ENCODE data around the gene TRIML1. TPM values are rescaled to one million over a fixed set of nuclear protein-coding genes. Genes with fewer than 3 reads are reported as not detected.

Gene TRIML1
- total and polyA plus RNA-seq, 4 donors, result not detected

- no peak overlapping the region for H3K4me3 ChIP-seq
- ATAC-seq (ENCODE audit: insufficient read depth, low FRiP score), result no peak
- H3K36me3 ChIP-seq (ENCODE audit: control insufficient read depth in 4 of 4, insufficient read depth in 4 of 4, low read length in 4 of 4), result no peaks in the 10 kb centered on the region
- no peak overlapping the region for H3K27ac ChIP-seq (ENCODE audit: low read depth in 1 of 2, low read length in 1 of 2)
- no peaks in the 10 kb centered on the region for H3K4me1 ChIP-seq (ENCODE audit: control insufficient read depth in 5 of 5, insufficient read depth in 5 of 5, low read length in 5 of 5)
- 87 to 93% methylated on average over 16 of the region's 16 CpGs for WGBS, 2 donors
- no peak for TF ChIP-seq CTCF (IDR thresholded peaks at IDR 0.05; ENCODE audit: control extremely low read depth, extremely low read depth)
- H3K27me3 ChIP-seq (ENCODE audit: control insufficient read depth in 3 of 3, insufficient read depth in 3 of 3, low read length in 2 of 3), result no peaks in the 10 kb centered on the region
- DNase-seq, result no peak
- H3K9ac ChIP-seq (ENCODE audit: insufficient read depth in 1 of 2, low read length in 2 of 2), result no peak overlapping the region
- H3K9me3 ChIP-seq (ENCODE audit: control insufficient read depth in 4 of 4, insufficient read depth in 3 of 4, low read length in 3 of 4), result no peaks in the 10 kb centered on the region
These were observed 21.5 kb upstream of the TRIML1 start for GRCh38 chr4:188117631-188118324.

GRCh38 chr4:188121530-188121929 is 17.7 kb upstream of the TRIML1 start:
- ATAC-seq (ENCODE audit: insufficient read depth, low FRiP score), result no peak

GRCh38 chr4:188127214-188127874 is 11.9 kb upstream of the TRIML1 start:
- WGBS, 2 donors, result 75 to 77% methylated on average over 5 of the region's 5 CpGs
- ATAC-seq (ENCODE audit: insufficient read depth, low FRiP score) (no peak), DNase-seq (no peak)
- H3K4me3 ChIP-seq, result no peak overlapping the region
- no peak for TF ChIP-seq CTCF (IDR thresholded peaks at IDR 0.05; ENCODE audit: control extremely low read depth, extremely low read depth)
- no peaks in the 10 kb centered on the region for H3K9me3 ChIP-seq (ENCODE audit: control insufficient read depth in 4 of 4, insufficient read depth in 3 of 4, low read length in 3 of 4)
- no peaks in the 10 kb centered on the region for H3K27me3 ChIP-seq (ENCODE audit: control insufficient read depth in 3 of 3, insufficient read depth in 3 of 3, low read length in 2 of 3)
- no peak overlapping the region for H3K27ac ChIP-seq (ENCODE audit: low read depth in 1 of 2, low read length in 1 of 2)
- H3K4me1 ChIP-seq (ENCODE audit: control insufficient read depth in 5 of 5, insufficient read depth in 5 of 5, low read length in 5 of 5), result no peaks in the 10 kb centered on the region
- no peaks in the 10 kb centered on the region for H3K36me3 ChIP-seq (ENCODE audit: control insufficient read depth in 4 of 4, insufficient read depth in 4 of 4, low read length in 4 of 4)
- no peak overlapping the region for H3K9ac ChIP-seq (ENCODE audit: insufficient read depth in 1 of 2, low read length in 2 of 2)

More at GRCh38 chr4:188121530-188121929, 17.7 kb upstream of the TRIML1 start:
- no peaks in the 10 kb centered on the region for H3K9me3 ChIP-seq (ENCODE audit: control insufficient read depth in 4 of 4, insufficient read depth in 3 of 4, low read length in 3 of 4)
- no peak overlapping the region for H3K27ac ChIP-seq (ENCODE audit: low read depth in 1 of 2, low read length in 1 of 2)
- no peak for TF ChIP-seq CTCF (IDR thresholded peaks at IDR 0.05; ENCODE audit: control extremely low read depth, extremely low read depth)
- H3K36me3 ChIP-seq (ENCODE audit: control insufficient read depth in 4 of 4, insufficient read depth in 4 of 4, low read length in 4 of 4), result no peaks in the 10 kb centered on the region
- WGBS, 2 donors, result 49 to 65% methylated on average over 13 of the region's 13 CpGs
- no peak for DNase-seq
- no peaks in the 10 kb centered on the region for H3K4me1 ChIP-seq (ENCODE audit: control insufficient read depth in 5 of 5, insufficient read depth in 5 of 5, low read length in 5 of 5)
- H3K9ac ChIP-seq (ENCODE audit: insufficient read depth in 1 of 2, low read length in 2 of 2), result no peak overlapping the region
- H3K27me3 ChIP-seq (ENCODE audit: control insufficient read depth in 3 of 3, insufficient read depth in 3 of 3, low read length in 2 of 3), result no peaks in the 10 kb centered on the region
- H3K4me3 ChIP-seq, result no peak overlapping the region

All from lung (tissue), 12 donors.